Mesendoderm (in vitro differentiated cells): ENCODE data around the gene ZCCHC7.
"Not testable (repeated sequence)": the region's sequence is repeated elsewhere in the genome, so short reads cannot be mapped to it uniquely, and the experiment has no call there.

Experiments used
- DNase-seq: peaks from one replicate; pipeline ENCODE4 v3.0.0; 2013
- H2AK5ac ChIP-seq: 2 replicates; pipeline ENCODE4 v1.6.1; 2013; ENCODE audit warnings: low read length, inconsistent platforms
- H2BK120ac ChIP-seq: 2 replicates; pipeline ENCODE4 v1.6.1; 2013; ENCODE audit warnings: low read depth, mild to moderate bottlenecking, low read length, moderate library complexity, mixed read lengths
- H2BK15ac ChIP-seq: replicated peaks from 2 replicates; pipeline ENCODE4 v1.6.1; 2013; ENCODE audit warnings: low read depth, mild to moderate bottlenecking, moderate library complexity
- H2BK5ac ChIP-seq: 2 replicates; pipeline ENCODE4 v1.6.1; 2013; ENCODE audit warnings: low read length, inconsistent platforms
- H3K18ac ChIP-seq: 2 replicates; pipeline ENCODE4 v1.6.1; 2013; ENCODE audit warnings: mild to moderate bottlenecking, low read length, mixed read lengths
- H3K23ac ChIP-seq: one replicate; pipeline ENCODE4 v1.6.1; 2013; ENCODE audit warnings: low read length
- H3K27ac ChIP-seq: 2 replicates; pipeline ENCODE4 v1.5.1; 2013; ENCODE audit warnings: low read depth, mild to moderate bottlenecking, inconsistent platforms, low read length, moderate library complexity
- H3K27me3 ChIP-seq: 2 replicates; pipeline ENCODE4 v1.6.1; 2013; ENCODE audit warnings: low read length, control low read depth, mild to moderate bottlenecking, inconsistent platforms; ENCODE audit not compliant: insufficient read depth, poor library complexity
- H3K36me3 ChIP-seq: 2 replicates; pipeline ENCODE4 v1.6.1; 2013; ENCODE audit warnings: low read length, inconsistent platforms; ENCODE audit not compliant: control insufficient read depth, insufficient read depth
- H3K4ac ChIP-seq: one replicate; pipeline ENCODE4 v1.6.1; 2013; ENCODE audit warnings: low read depth, mild to moderate bottlenecking, low read length, moderate library complexity
- H3K4me1 ChIP-seq: 2 replicates; pipeline ENCODE4 v1.6.1; 2013; ENCODE audit warnings: low read depth, low read length, inconsistent platforms; ENCODE audit not compliant: control insufficient read depth
- H3K4me2 ChIP-seq: 2 replicates; pipeline ENCODE4 v1.6.1; 2013; ENCODE audit warnings: low read length
- H3K4me3 ChIP-seq: 2 replicates; pipeline ENCODE4 v1.5.1; 2013; ENCODE audit warnings: mild to moderate bottlenecking, low read length
- H3K56ac ChIP-seq: one replicate; pipeline ENCODE4 v1.6.1; 2013; ENCODE audit warnings: low read length
- H3K79me1 ChIP-seq: 2 replicates; pipeline ENCODE4 v1.6.1; 2013; ENCODE audit warnings: low read length, inconsistent platforms
- H3K79me2 ChIP-seq: 2 replicates; pipeline ENCODE4 v1.6.1; 2013; ENCODE audit warnings: mild to moderate bottlenecking, low read length; ENCODE audit not compliant: control insufficient read depth, insufficient read depth
- H3K9ac ChIP-seq: 2 replicates; pipeline ENCODE4 v1.6.1; 2013; ENCODE audit warnings: low read length, inconsistent platforms
- H4K5ac ChIP-seq: one replicate; pipeline ENCODE4 v1.6.1; 2013; ENCODE audit warnings: low read length
- H4K8ac ChIP-seq: one replicate; pipeline ENCODE4 v1.6.1; 2013; ENCODE audit warnings: low read depth, mild to moderate bottlenecking, control low read depth, low read length, moderate library complexity
- WGBS: extraction: QIAGEN DNeasy Blood & Tissue Kit; methylation state at CpG from one replicate; pipeline ENCODE4 v1.1.7; 2013; ENCODE audit warnings: low lambda C conversion rate, missing lambda C conversion rate; ENCODE audit not compliant: insufficient coverage; ENCODE audit errors: extremely low coverage; 5-methylcytosine and 5-hydroxymethylcytosine counted together

Gene ZCCHC7

DNA sequence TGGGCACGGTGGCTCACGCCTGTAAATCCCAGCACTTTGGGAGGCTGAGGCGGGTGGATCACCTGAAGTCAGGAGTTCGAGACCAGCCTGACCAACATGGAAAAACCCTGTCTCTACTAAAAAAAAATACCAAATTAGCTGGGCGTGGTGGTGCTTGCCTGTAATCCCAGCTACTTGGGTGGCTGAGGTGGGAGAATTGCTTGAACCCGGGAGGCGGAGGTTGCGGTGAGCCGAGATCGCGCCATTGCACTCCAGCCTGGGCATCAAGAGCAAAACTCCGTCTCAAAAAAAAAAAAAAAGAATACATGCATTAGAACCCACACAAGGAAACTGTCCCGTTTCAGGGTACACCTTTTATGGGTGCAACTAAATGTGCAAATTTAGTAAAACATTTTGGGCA is 70.4 kb downstream of the ZCCHC7 start:
- not testable (repeated sequence) for H3K27ac ChIP-seq, H3K18ac ChIP-seq, H3K79me1 ChIP-seq, H3K23ac ChIP-seq, H3K56ac ChIP-seq, H3K36me3 ChIP-seq, H3K4me1 ChIP-seq, H3K4ac ChIP-seq, H2BK5ac ChIP-seq, H2BK15ac ChIP-seq, H2AK5ac ChIP-seq, H3K4me2 ChIP-seq, DNase-seq, H2BK120ac ChIP-seq, H3K9ac ChIP-seq, H3K4me3 ChIP-seq, H3K27me3 ChIP-seq, H3K79me2 ChIP-seq, H4K5ac ChIP-seq, H4K8ac ChIP-seq
- WGBS = no CpG with 5 or more reads among the region's 13 CpGs

GRCh38 chr9:37191403-37192089 is 71.2 kb downstream of the ZCCHC7 start:
- no peak overlapping the region for H2BK120ac ChIP-seq
- H3K9ac ChIP-seq = no peak overlapping the region
- H3K79me1 ChIP-seq = no peaks in the 10 kb centered on the region
- H3K4me3 ChIP-seq = no peak overlapping the region
- H3K4ac ChIP-seq = no peak overlapping the region
- WGBS = no CpG with 5 or more reads among the region's 4 CpGs
- H4K5ac ChIP-seq = no peak overlapping the region
- no peak for DNase-seq
- no peak overlapping the region for H4K8ac ChIP-seq
- no peak overlapping the region for H3K56ac ChIP-seq
- no peaks in the 10 kb centered on the region for H3K79me2 ChIP-seq
- no peaks in the 10 kb centered on the region for H3K27me3 ChIP-seq
- H3K27ac ChIP-seq = no peak overlapping the region
- no peak overlapping the region for H3K4me2 ChIP-seq
- no peaks in the 10 kb centered on the region for H3K36me3 ChIP-seq
- H2AK5ac ChIP-seq = no peak overlapping the region
- H3K23ac ChIP-seq = no peak overlapping the region
- H2BK15ac ChIP-seq = no peak overlapping the region
- H2BK5ac ChIP-seq = no peak overlapping the region
- no peak overlapping the region for H3K18ac ChIP-seq
- no peaks in the 10 kb centered on the region for H3K4me1 ChIP-seq

- no peak overlapping the region for H2BK15ac ChIP-seq
- no peak overlapping the region for H2BK5ac ChIP-seq
- no peak overlapping the region for H2AK5ac ChIP-seq
- no peaks in the 10 kb centered on the region for H3K4me1 ChIP-seq
- H3K27ac ChIP-seq = no peak overlapping the region
- no peak overlapping the region for H4K8ac ChIP-seq
- H3K4me3 ChIP-seq = no peak overlapping the region
- no peak overlapping the region for H3K4ac ChIP-seq
- no peaks in the 10 kb centered on the region for H3K36me3 ChIP-seq
- no peak overlapping the region for H4K5ac ChIP-seq
- H2BK120ac ChIP-seq = no peak overlapping the region
- H3K27me3 ChIP-seq = no peaks in the 10 kb centered on the region
- H3K23ac ChIP-seq = no peak overlapping the region
- H3K9ac ChIP-seq = no peak overlapping the region
- no peak overlapping the region for H3K4me2 ChIP-seq
- DNase-seq = no peak
- H3K79me1 ChIP-seq = no peaks in the 10 kb centered on the region
- no peaks in the 10 kb centered on the region for H3K79me2 ChIP-seq
- no peak overlapping the region for H3K18ac ChIP-seq
- no peak overlapping the region for H3K56ac ChIP-seq
These were observed 72.4 kb downstream of the ZCCHC7 start for GRCh38 chr9:37192803-37193202.

GRCh38 chr9:37197158-37198038 is 77.0 kb downstream of the ZCCHC7 start:
- H3K4me1 ChIP-seq = peaks cover 4% of the 10 kb centered on the region

GRCh38 chr9:37198039-37198729 is 77.8 kb downstream of the ZCCHC7 start:
- H3K4ac ChIP-seq = no peak overlapping the region
- peaks cover 4% of the 10 kb centered on the region for H3K4me1 ChIP-seq
- H4K8ac ChIP-seq = no peak overlapping the region
- no peak overlapping the region for H4K5ac ChIP-seq
- H3K9ac ChIP-seq = no peak overlapping the region
- no peak overlapping the region for H3K4me2 ChIP-seq
- no peak overlapping the region for H3K27ac ChIP-seq
- H3K27me3 ChIP-seq = no peaks in the 10 kb centered on the region
- no peaks in the 10 kb centered on the region for H3K36me3 ChIP-seq
- H3K23ac ChIP-seq = no peak overlapping the region
- no peak overlapping the region for H2AK5ac ChIP-seq
- WGBS = no CpG with 5 or more reads among the region's 2 CpGs
- H3K4me3 ChIP-seq = no peak overlapping the region
- H2BK15ac ChIP-seq = no peak overlapping the region
- DNase-seq = no peak
- H2BK5ac ChIP-seq = no peak overlapping the region
- H3K79me1 ChIP-seq = no peaks in the 10 kb centered on the region
- H3K79me2 ChIP-seq = no peaks in the 10 kb centered on the region
- H3K18ac ChIP-seq = no peak overlapping the region
- no peak overlapping the region for H3K56ac ChIP-seq
- H2BK120ac ChIP-seq = no peak overlapping the region

More at GRCh38 chr9:37197158-37198038, 77.0 kb downstream of the ZCCHC7 start:
- H2BK5ac ChIP-seq = no peak overlapping the region
- H3K79me2 ChIP-seq = no peaks in the 10 kb centered on the region
- no peak overlapping the region for H4K5ac ChIP-seq
- no peaks in the 10 kb centered on the region for H3K27me3 ChIP-seq
- no peak overlapping the region for H3K4ac ChIP-seq
- H3K4me3 ChIP-seq = no peak overlapping the region
- WGBS = no CpG with 5 or more reads among the region's 4 CpGs
- H3K9ac ChIP-seq = no peak overlapping the region
- H3K18ac ChIP-seq = no peak overlapping the region
- no peak overlapping the region for H2AK5ac ChIP-seq
- no peaks in the 10 kb centered on the region for H3K79me1 ChIP-seq
- H2BK15ac ChIP-seq = no peak overlapping the region
- peak; percentile 89 for DNase-seq
- no peaks in the 10 kb centered on the region for H3K36me3 ChIP-seq
- H3K4me2 ChIP-seq = no peak overlapping the region
- no peak overlapping the region for H3K56ac ChIP-seq
- no peak overlapping the region for H3K27ac ChIP-seq
- no peak overlapping the region for H2BK120ac ChIP-seq
- H3K23ac ChIP-seq = no peak overlapping the region
- no peak overlapping the region for H4K8ac ChIP-seq
